GM19468 (cell line): ENCODE measurements around the gene SLC24A4.

Experiments
- ATAC-seq: cut with Tn5 transposase; IDR thresholded peaks from one replicate; pipeline ENCODE4 v1.9.1; 2021; ENCODE audit warnings: mild to moderate bottlenecking, moderate library complexity, moderate number of reproducible peaks; ENCODE audit not compliant: unreplicated experiment; ENCODE audit errors: extremely low read depth

Gene SLC24A4

GRCh38 chr14:92465353-92466055 is 142.5 kb downstream of the SLC24A4 start:
- ATAC-seq: no peak

GRCh38 chr14:92466059-92466458 is 143.1 kb downstream of the SLC24A4 start:
- no peak for ATAC-seq

GRCh38 chr14:92469515-92469914 is 146.6 kb downstream of the SLC24A4 start:
- no peak for ATAC-seq

GRCh38 chr14:92470215-92470614 is 147.2 kb downstream of the SLC24A4 start:
- no peak for ATAC-seq

GRCh38 chr14:92470811-92471210 is 147.8 kb downstream of the SLC24A4 start:
- no peak for ATAC-seq

- ATAC-seq: no peak
These were observed 149.0 kb downstream of the SLC24A4 start for GRCh38 chr14:92471919-92472318.

GRCh38 chr14:92472860-92473259 is 149.9 kb downstream of the SLC24A4 start:
- no peak for ATAC-seq

GRCh38 chr14:92473261-92473968 is 150.4 kb downstream of the SLC24A4 start:
- ATAC-seq: no peak

GRCh38 chr14:92473969-92474535 is 151.1 kb downstream of the SLC24A4 start:
- no peak for ATAC-seq

GRCh38 chr14:92475037-92475436 is 152.1 kb downstream of the SLC24A4 start:
- ATAC-seq: no peak

GRCh38 chr14:92475451-92476187 is 152.7 kb downstream of the SLC24A4 start:
- no peak for ATAC-seq

- ATAC-seq: no peak
These were observed 157.9 kb downstream of the SLC24A4 start for GRCh38 chr14:92480856-92481255.

- no peak for ATAC-seq
These were observed 158.4 kb downstream of the SLC24A4 start for GRCh38 chr14:92481386-92481785.

- ATAC-seq: no peak
These were observed 159.0 kb downstream of the SLC24A4 start for GRCh38 chr14:92481811-92482555.

- ATAC-seq: no peak
These were observed 159.8 kb downstream of the SLC24A4 start for GRCh38 chr14:92482621-92483319.

GRCh38 chr14:92484132-92484823 is 161.3 kb downstream of the SLC24A4 start:
- no peak for ATAC-seq

GRCh38 chr14:92486881-92487280 is 163.9 kb downstream of the SLC24A4 start:
- no peak for ATAC-seq

GRCh38 chr14:92487513-92488133 is 164.7 kb downstream of the SLC24A4 start:
- ATAC-seq: no peak
